ENCODE measurements around the gene CEP135.

DNA sequence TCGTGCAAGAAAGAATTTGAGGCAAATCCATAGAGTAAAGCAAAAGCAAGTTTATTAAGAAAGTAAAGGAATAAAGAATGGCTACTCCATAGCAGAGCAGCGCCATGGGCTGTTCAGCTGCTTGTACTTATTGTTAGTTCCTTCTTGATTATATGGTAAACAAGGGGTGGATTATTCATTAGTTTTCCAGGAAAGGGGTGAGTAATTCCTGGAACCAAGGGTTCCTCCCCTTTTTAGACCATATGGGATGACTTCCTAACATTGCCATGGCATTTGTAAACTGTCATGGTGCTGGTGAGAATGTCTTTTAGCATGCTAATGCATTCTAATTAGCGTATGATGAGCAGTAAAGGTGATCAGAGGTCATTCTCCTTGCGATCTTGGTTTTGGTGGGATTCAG is 23.5 kb upstream of the CEP135 start:
- no peak for TF ChIP-seq POLR2A (IDR thresholded peaks at IDR 0.05)
- TF ChIP-seq, protein P1, sequence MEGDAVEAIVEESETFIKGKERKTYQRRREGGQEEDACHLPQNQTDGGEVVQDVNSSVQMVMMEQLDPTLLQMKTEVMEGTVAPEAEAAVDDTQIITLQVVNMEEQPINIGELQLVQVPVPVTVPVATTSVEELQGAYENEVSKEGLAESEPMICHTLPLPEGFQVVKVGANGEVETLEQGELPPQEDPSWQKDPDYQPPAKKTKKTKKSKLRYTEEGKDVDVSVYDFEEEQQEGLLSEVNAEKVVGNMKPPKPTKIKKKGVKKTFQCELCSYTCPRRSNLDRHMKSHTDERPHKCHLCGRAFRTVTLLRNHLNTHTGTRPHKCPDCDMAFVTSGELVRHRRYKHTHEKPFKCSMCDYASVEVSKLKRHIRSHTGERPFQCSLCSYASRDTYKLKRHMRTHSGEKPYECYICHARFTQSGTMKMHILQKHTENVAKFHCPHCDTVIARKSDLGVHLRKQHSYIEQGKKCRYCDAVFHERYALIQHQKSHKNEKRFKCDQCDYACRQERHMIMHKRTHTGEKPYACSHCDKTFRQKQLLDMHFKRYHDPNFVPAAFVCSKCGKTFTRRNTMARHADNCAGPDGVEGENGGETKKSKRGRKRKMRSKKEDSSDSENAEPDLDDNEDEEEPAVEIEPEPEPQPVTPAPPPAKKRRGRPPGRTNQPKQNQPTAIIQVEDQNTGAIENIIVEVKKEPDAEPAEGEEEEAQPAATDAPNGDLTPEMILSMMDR (IDR thresholded peaks at IDR 0.05): no peak
